HepG2 (cell line): ENCODE data around the gene ENAH. TPM values are rescaled to one million over a fixed set of nuclear protein-coding genes. Genes with fewer than 3 reads are reported as not detected.

ENCODE experiments used
- ATAC-seq: fragments of 200-7000 bp; cut with Tn5 transposase; 3 replicates; pipeline ENCODE4 v1.9.1; 2020; ENCODE audit warnings: mild to moderate bottlenecking, moderate library complexity
- BruUV-seq: library from RNA; stranded (reverse); fragments of 400-500 nt; replicated peaks from 2 replicates; lab custom pipeline; 2021; lab: Mats Ljungman, UMichigan
- CTCF ChIA-PET: fragments of 300-600 bp; formaldehyde crosslinking; extraction: SDS; loops from one replicate; lab custom pipeline; 2021; ENCODE audit warnings: low total read pairs, inconsistent platforms, low intra/inter-chr PET ratio; lab: Yijun Ruan, JAX
- POLR2A ChIA-PET: fragments of 350-600 bp; sonication (Branson Sonifier 250); formaldehyde crosslinking; loops from one replicate; lab custom pipeline; 2020; ENCODE audit warnings: antibody characterized with exemption, inconsistent platforms; lab: Yijun Ruan, JAX
- DNase-seq: peaks from one replicate; pipeline ENCODE4 v3.0.0-alpha.2; 2015; ENCODE audit warnings: low spot score
- FAIRE-seq: peaks from 3 replicates; lab custom pipeline; 2011; peaks lifted over from hg19 to GRCh38; lab: Jason Lieb, UNC
- H2AFZ ChIP-seq: one replicate; pipeline ENCODE4 v1.6.1; 2011; ENCODE audit warnings: low read length, inconsistent platforms
- H3K27ac ChIP-seq: fragments of 300-600 bp; 3 replicates; pipeline ENCODE4 v1.8.0; 2011; ENCODE audit warnings: mixed run types, mild to moderate bottlenecking, mixed read lengths, low read length, inconsistent platforms; ENCODE audit not compliant: insufficient read depth; ENCODE audit errors: extremely low read length
- H3K27me3 ChIP-seq, 2 experiments: fragments of 200-600 bp in 1 of 2; 2 replicates in 1 of 2; 3 replicates in 1 of 2; pipeline versions ENCODE4 v1.6.0 to v1.8.0; 2011; ENCODE audit warnings: low read length in 2 of 2, mild to moderate bottlenecking in 2 of 2, moderate library complexity in 2 of 2, inconsistent platforms in 1 of 2; ENCODE audit not compliant: insufficient read depth in 2 of 2, control insufficient read depth in 1 of 2
- H3K36me3 ChIP-seq, 2 experiments: fragments of 200-600 bp in 1 of 2; replicated peaks in 1 of 2; 2 replicates in 1 of 2; 3 replicates in 1 of 2; pipeline versions ENCODE4 v1.5.1 to v1.8.0; 2011; ENCODE audit warnings: low read length in 2 of 2, inconsistent platforms in 1 of 2; ENCODE audit not compliant: insufficient read depth in 2 of 2, control insufficient read depth in 1 of 2
- H3K4me1 ChIP-seq: 2 replicates; pipeline ENCODE4 v1.5.1; 2012; ENCODE audit warnings: low read length, inconsistent platforms; ENCODE audit not compliant: insufficient read depth
- H3K4me2 ChIP-seq: 2 replicates; pipeline ENCODE4 v1.6.0; 2011; ENCODE audit warnings: low read depth, low read length, inconsistent platforms
- H3K4me3 ChIP-seq, 3 experiments: fragments of 200-600 bp in 1 of 3; sonication (generic), shearing (Covaris generic) in 1 of 3; replicated peaks in 1 of 3; 2 replicates each; pipeline ENCODE4 v1.5.1; 2011 to 2016; ENCODE audit warnings: low read length in 3 of 3, inconsistent platforms in 2 of 3, low read depth in 2 of 3, mild to moderate bottlenecking in 2 of 3, control low read depth in 1 of 3, mixed read lengths in 1 of 3; ENCODE audit not compliant: insufficient read depth in 1 of 3
- H3K79me2 ChIP-seq: one replicate; pipeline ENCODE4 v1.6.1; 2011; ENCODE audit warnings: low read length, inconsistent platforms; ENCODE audit not compliant: insufficient read depth
- H3K9ac ChIP-seq: 2 replicates; pipeline ENCODE4 v1.6.0; 2011; ENCODE audit warnings: mild to moderate bottlenecking, low read depth, low read length, inconsistent platforms; ENCODE audit not compliant: insufficient read depth
- H3K9me3 ChIP-seq: 2 replicates; pipeline ENCODE4 v1.5.1; 2012; ENCODE audit warnings: mild to moderate bottlenecking, low read length
- H4K20me1 ChIP-seq: 2 replicates; pipeline ENCODE4 v1.6.0; 2011; ENCODE audit warnings: inconsistent platforms, mild to moderate bottlenecking, low read length, moderate library complexity; ENCODE audit not compliant: insufficient read depth
- CBX1 ChIP-seq: IDR thresholded peaks from one replicate; pipeline ENCODE4 v1.6.1; 2016; ENCODE audit warnings: antibody characterized with exemption, low read depth
- ESRRA ChIP-seq: sonication (generic); formaldehyde crosslinking; IDR thresholded peaks from 2 replicates; pipeline ENCODE4 v1.5.1; 2020; ENCODE audit warnings: mild to moderate bottlenecking, low read depth, missing genetic modification reagents
- HNRNPK ChIP-seq: fragments of 200-400 bp; formaldehyde crosslinking; IDR thresholded peaks from 2 replicates; pipeline ENCODE4 v1.6.1; 2018; ENCODE audit warnings: low read length, low read depth, moderate library complexity, mild to moderate bottlenecking; ENCODE audit not compliant: poor library complexity, severe bottlenecking
- NFIB ChIP-seq: sonication (generic); formaldehyde crosslinking; IDR thresholded peaks from 2 replicates; pipeline ENCODE4 v1.9.0; 2021; ENCODE audit warnings: missing genetic modification reagents, mild to moderate bottlenecking, borderline replicate concordance
- REL ChIP-seq: sonication (generic); formaldehyde crosslinking; conservative IDR thresholded peaks from 2 replicates; pipeline ENCODE4 v1.8.0; 2022; ENCODE audit warnings: mild to moderate bottlenecking, missing genetic modification reagents, moderate library complexity
- RELA ChIP-seq: sonication (generic); formaldehyde crosslinking; IDR thresholded peaks from 2 replicates; pipeline ENCODE4 v1.4.0; 2020; ENCODE audit warnings: missing genetic modification reagents
- TBX2 ChIP-seq: sonication (generic); formaldehyde crosslinking; IDR thresholded peaks from 2 replicates; pipeline ENCODE4 v1.5.0; 2020; ENCODE audit warnings: missing genetic modification reagents, mild to moderate bottlenecking, borderline replicate concordance
- ZFP36L2 ChIP-seq: sonication (generic); formaldehyde crosslinking; IDR thresholded peaks from 2 replicates; pipeline ENCODE4 v1.4.0; 2020; ENCODE audit warnings: missing genetic modification reagents
- ZNF143 ChIP-seq: sonication (generic); formaldehyde crosslinking; IDR thresholded peaks from 2 replicates; pipeline ENCODE4 v1.4.0; 2020; ENCODE audit warnings: missing genetic modification reagents
- ZNF607 ChIP-seq: sonication (generic); formaldehyde crosslinking; IDR thresholded peaks from 2 replicates; pipeline ENCODE4 v1.5.1; 2020; ENCODE audit warnings: missing genetic modification reagents, mild to moderate bottlenecking, borderline replicate concordance
- ZNF674 ChIP-seq: sonication (generic); formaldehyde crosslinking; IDR thresholded peaks from 2 replicates; pipeline ENCODE4 v1.5.0; 2020; ENCODE audit warnings: low read depth, mild to moderate bottlenecking, missing genetic modification reagents
- WGBS: methylation state at CpG from one replicate; pipeline ENCODE4 v1.1.6; 2017; ENCODE audit warnings: low lambda C conversion rate; 5-methylcytosine and 5-hydroxymethylcytosine counted together
- in situ Hi-C: cut with HindIII; loops from 2 replicates; pipeline ENCODE4 v1.10.0; 2017; ENCODE audit warnings: low pct_unique_long_range_greater_than_20kb; ENCODE audit not compliant: extremely low pct_ligation_motif_present
- intact Hi-C: fragments of 100-400 bp; cut with micrococcal nuclease; formaldehyde crosslinking; loops from one replicate; pipeline ENCODE4 v1.10.0; 2022; ENCODE audit not compliant: unreplicated experiment
- polyA plus RNA-seq, 8 experiments: library from polyadenylated mRNA; depleted of rRNA in 3 of 8; stranded (reverse) in 7 of 8; unstranded in 1 of 8; fragments of >200 nt; fragmentation: Illumina TruSeq in 4 of 8; extraction: Trizol in 4 of 8; gene quantifications; 2 replicates each; pipeline versions ENCODE4 v1.2.1 to v1.2.3, GENCODE V29; 2011 to 2016; ENCODE audit warnings: low read depth in 4 of 8, missing spikeins in 1 of 8, mixed read lengths in 1 of 8; ENCODE audit not compliant: insufficient read depth in 1 of 8
- total RNA-seq, 5 experiments: library from RNA; depleted of rRNA; stranded (reverse); fragments of >200 nt; fragmentation: Illumina TruSeq; extraction: Trizol; gene quantifications; 2 replicates each; pipeline ENCODE4 v1.2.3, GENCODE V29; 2016; ENCODE audit warnings: low read depth in 1 of 5
- TF ChIP-seq, protein P1 (sequence below): sonication (generic); formaldehyde crosslinking; IDR thresholded peaks from 2 replicates; pipeline ENCODE4 v1.4.0; 2020; ENCODE audit warnings: missing genetic modification reagents, borderline replicate concordance
- TF ChIP-seq, protein P2 (sequence below): sonication (generic); formaldehyde crosslinking; IDR thresholded peaks from 2 replicates; pipeline ENCODE4 v1.9.0; 2021; ENCODE audit warnings: missing genetic modification reagents, mild to moderate bottlenecking, borderline replicate concordance
- TF ChIP-seq, protein P3 (sequence below): sonication (generic); formaldehyde crosslinking; IDR thresholded peaks from 2 replicates; pipeline ENCODE4 v1.5.1; 2020; ENCODE audit warnings: missing genetic modification reagents, mild to moderate bottlenecking, borderline replicate concordance
- TF ChIP-seq, protein P4 (sequence below): sonication (generic); formaldehyde crosslinking; conservative IDR thresholded peaks from 2 replicates; pipeline ENCODE4 v1.4.0; 2020; ENCODE audit warnings: missing genetic modification reagents

Gene ENAH
- total and polyA plus RNA-seq, 2 of the 13 experiments (the other 11 are each of a cell fraction or from before 2014, with no cell fraction given) = 22.1 to 58.3 TPM

DNA sequence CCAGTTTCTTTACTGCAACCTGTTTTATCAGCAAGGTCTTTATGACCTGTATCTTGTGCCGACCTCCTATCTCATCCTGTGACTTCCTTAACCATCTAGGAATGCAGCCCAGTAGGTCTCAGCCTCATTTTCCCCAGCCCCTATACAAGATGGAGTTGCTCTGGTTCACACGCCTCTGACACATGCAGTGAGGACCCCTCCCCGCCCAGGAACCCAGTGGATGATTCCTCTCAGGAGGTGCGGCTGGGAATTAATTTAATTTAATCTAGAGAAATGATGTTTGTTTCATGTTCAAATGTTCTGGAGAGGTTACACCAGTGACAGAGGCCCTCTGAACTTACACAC is 186.1 kb downstream of the ENAH start:
- no peak for DNase-seq
- H3K4me2 ChIP-seq = no peak overlapping the region
- WGBS = 57% methylated on average over 4 of the region's 4 CpGs
- H3K79me2 ChIP-seq = no peaks in the 10 kb centered on the region
- intact Hi-C loops (no loop called here), in situ Hi-C loops (no loop called here)
- ATAC-seq = no peak
- H3K9ac ChIP-seq = no peak overlapping the region
- BruUV-seq = no TSS peak
- H3K4me1 ChIP-seq = peaks cover 20% of the 10 kb centered on the region
- H3K27ac ChIP-seq = no peak overlapping the region
- ChIA-PET CTCF (no interaction called here), POLR2A (no interaction called here)
- H4K20me1 ChIP-seq = no peaks in the 10 kb centered on the region
- H3K4me3 ChIP-seq = no peak overlapping the region
- H3K27me3 ChIP-seq = peaks cover 1 to 18% of the 10 kb centered on the region in 2 experiments; a peak in 3 of 5 replicates
- no peaks in the 10 kb centered on the region for H3K36me3 ChIP-seq
- no peak overlapping the region for H2AFZ ChIP-seq
- H3K9me3 ChIP-seq = no peaks in the 10 kb centered on the region
- no peak for FAIRE-seq
- TF ChIP-seq CBX1 (no peak), RELA (CRISPR knock-in tag) (no peak), ZNF674 (CRISPR knock-in tag) (no peak), ZNF607 (CRISPR knock-in tag) (no peak), TBX2 (CRISPR knock-in tag) (no peak), ESRRA (no peak), ZNF143 (CRISPR knock-in tag) (no peak), REL (CRISPR knock-in tag) (no peak), NFIB (no peak), HNRNPK (no peak), ZFP36L2 (CRISPR knock-in tag) (no peak)
- TF ChIP-seq, protein P1, sequence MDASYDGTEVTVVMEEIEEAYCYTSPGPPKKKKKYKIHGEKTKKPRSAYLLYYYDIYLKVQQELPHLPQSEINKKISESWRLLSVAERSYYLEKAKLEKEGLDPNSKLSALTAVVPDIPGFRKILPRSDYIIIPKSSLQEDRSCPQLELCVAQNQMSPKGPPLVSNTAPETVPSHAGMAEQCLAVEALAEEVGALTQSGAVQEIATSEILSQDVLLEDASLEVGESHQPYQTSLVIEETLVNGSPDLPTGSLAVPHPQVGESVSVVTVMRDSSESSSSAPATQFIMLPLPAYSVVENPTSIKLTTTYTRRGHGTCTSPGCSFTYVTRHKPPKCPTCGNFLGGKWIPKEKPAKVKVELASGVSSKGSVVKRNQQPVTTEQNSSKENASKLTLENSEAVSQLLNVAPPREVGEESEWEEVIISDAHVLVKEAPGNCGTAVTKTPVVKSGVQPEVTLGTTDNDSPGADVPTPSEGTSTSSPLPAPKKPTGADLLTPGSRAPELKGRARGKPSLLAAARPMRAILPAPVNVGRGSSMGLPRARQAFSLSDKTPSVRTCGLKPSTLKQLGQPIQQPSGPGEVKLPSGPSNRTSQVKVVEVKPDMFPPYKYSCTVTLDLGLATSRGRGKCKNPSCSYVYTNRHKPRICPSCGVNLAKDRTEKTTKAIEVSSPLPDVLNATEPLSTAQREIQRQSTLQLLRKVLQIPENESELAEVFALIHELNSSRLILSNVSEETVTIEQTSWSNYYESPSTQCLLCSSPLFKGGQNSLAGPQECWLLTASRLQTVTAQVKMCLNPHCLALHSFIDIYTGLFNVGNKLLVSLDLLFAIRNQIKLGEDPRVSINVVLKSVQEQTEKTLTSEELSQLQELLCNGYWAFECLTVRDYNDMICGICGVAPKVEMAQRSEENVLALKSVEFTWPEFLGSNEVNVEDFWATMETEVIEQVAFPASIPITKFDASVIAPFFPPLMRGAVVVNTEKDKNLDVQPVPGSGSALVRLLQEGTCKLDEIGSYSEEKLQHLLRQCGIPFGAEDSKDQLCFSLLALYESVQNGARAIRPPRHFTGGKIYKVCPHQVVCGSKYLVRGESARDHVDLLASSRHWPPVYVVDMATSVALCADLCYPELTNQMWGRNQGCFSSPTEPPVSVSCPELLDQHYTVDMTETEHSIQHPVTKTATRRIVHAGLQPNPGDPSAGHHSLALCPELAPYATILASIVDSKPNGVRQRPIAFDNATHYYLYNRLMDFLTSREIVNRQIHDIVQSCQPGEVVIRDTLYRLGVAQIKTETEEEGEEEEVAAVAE (CRISPR knock-in tag) = no peak
- TF ChIP-seq, protein P2, sequence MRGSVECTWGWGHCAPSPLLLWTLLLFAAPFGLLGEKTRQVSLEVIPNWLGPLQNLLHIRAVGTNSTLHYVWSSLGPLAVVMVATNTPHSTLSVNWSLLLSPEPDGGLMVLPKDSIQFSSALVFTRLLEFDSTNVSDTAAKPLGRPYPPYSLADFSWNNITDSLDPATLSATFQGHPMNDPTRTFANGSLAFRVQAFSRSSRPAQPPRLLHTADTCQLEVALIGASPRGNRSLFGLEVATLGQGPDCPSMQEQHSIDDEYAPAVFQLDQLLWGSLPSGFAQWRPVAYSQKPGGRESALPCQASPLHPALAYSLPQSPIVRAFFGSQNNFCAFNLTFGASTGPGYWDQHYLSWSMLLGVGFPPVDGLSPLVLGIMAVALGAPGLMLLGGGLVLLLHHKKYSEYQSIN = no peak
- TF ChIP-seq, protein P3, sequence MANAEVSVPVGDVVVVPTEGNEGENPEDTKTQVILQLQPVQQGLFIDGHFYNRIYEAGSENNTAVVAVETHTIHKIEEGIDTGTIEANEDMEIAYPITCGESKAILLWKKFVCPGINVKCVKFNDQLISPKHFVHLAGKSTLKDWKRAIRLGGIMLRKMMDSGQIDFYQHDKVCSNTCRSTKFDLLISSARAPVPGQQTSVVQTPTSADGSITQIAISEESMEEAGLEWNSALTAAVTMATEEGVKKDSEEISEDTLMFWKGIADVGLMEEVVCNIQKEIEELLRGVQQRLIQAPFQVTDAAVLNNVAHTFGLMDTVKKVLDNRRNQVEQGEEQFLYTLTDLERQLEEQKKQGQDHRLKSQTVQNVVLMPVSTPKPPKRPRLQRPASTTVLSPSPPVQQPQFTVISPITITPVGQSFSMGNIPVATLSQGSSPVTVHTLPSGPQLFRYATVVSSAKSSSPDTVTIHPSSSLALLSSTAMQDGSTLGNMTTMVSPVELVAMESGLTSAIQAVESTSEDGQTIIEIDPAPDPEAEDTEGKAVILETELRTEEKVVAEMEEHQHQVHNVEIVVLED (CRISPR knock-in tag) = no peak
- TF ChIP-seq, protein P4, sequence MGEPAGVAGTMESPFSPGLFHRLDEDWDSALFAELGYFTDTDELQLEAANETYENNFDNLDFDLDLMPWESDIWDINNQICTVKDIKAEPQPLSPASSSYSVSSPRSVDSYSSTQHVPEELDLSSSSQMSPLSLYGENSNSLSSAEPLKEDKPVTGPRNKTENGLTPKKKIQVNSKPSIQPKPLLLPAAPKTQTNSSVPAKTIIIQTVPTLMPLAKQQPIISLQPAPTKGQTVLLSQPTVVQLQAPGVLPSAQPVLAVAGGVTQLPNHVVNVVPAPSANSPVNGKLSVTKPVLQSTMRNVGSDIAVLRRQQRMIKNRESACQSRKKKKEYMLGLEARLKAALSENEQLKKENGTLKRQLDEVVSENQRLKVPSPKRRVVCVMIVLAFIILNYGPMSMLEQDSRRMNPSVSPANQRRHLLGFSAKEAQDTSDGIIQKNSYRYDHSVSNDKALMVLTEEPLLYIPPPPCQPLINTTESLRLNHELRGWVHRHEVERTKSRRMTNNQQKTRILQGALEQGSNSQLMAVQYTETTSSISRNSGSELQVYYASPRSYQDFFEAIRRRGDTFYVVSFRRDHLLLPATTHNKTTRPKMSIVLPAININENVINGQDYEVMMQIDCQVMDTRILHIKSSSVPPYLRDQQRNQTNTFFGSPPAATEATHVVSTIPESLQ = no peak
